Globus pallidus (tissue), 1 donor: ENCODE results near the gene MEF2A.

ENCODE experiments used
- DNase-seq: peaks from one replicate; pipeline ENCODE4 v3.0.0-alpha.2; 2015; ENCODE audit warnings: low spot score

The MEF2A gene

GRCh38 chr15:99606646-99607045 is 40.9 kb downstream of the MEF2A start:
- DNase-seq = no peak

GRCh38 chr15:99613481-99613880 is 47.7 kb downstream of the MEF2A start:
- DNase-seq = no peak

GRCh38 chr15:99613887-99614647 is 48.3 kb downstream of the MEF2A start:
- no peak for DNase-seq

GRCh38 chr15:99614749-99615288 is 49.0 kb downstream of the MEF2A start:
- DNase-seq = no peak

- no peak for DNase-seq
Measured at GRCh38 chr15:99615460-99615859, 49.7 kb downstream of the MEF2A start.

GRCh38 chr15:99616129-99616528 is 50.3 kb downstream of the MEF2A start:
- DNase-seq = no peak

- no peak for DNase-seq
Measured at GRCh38 chr15:99616773-99617342, 51.1 kb downstream of the MEF2A start.

GRCh38 chr15:99618941-99619411 is 53.2 kb downstream of the MEF2A start:
- no peak for DNase-seq

GRCh38 chr15:99619712-99620111 is 53.9 kb downstream of the MEF2A start:
- DNase-seq = no peak

- no peak for DNase-seq
Measured at GRCh38 chr15:99620178-99620577, 54.4 kb downstream of the MEF2A start.

GRCh38 chr15:99621767-99622166 is 56.0 kb downstream of the MEF2A start:
- no peak for DNase-seq

- no peak for DNase-seq
Measured at GRCh38 chr15:99628374-99629001, 62.7 kb downstream of the MEF2A start.

GRCh38 chr15:99630607-99631131 is 64.9 kb downstream of the MEF2A start:
- no peak for DNase-seq

GRCh38 chr15:99631255-99631654 is 65.5 kb downstream of the MEF2A start:
- DNase-seq = peak; percentile 38

GRCh38 chr15:99632521-99632920 is 66.7 kb downstream of the MEF2A start:
- DNase-seq = no peak

GRCh38 chr15:99633655-99634054 is 67.9 kb downstream of the MEF2A start:
- DNase-seq = no peak

- no peak for DNase-seq
Measured at GRCh38 chr15:99634576-99634975, 68.8 kb downstream of the MEF2A start.

GRCh38 chr15:99635145-99635544 is 69.4 kb downstream of the MEF2A start:
- DNase-seq = no peak

GRCh38 chr15:99635794-99636193 is 70.0 kb downstream of the MEF2A start:
- no peak for DNase-seq

- DNase-seq = no peak
Measured at GRCh38 chr15:99644913-99645542, 79.2 kb downstream of the MEF2A start.

- no peak for DNase-seq
Measured at GRCh38 chr15:99645543-99645935, 79.8 kb downstream of the MEF2A start.

- DNase-seq = no peak
Measured at GRCh38 chr15:99645951-99646350, 80.2 kb downstream of the MEF2A start.
